Endothelial cell of umbilical vein (primary cell): Measurements from ENCODE around the gene SDK2. TPM values are rescaled to one million over a fixed set of nuclear protein-coding genes. Genes with fewer than 3 reads are reported as not detected.

Experiments used
- BruUV-seq: library from RNA; stranded (reverse); fragments of 400-500 nt; replicated peaks from 2 replicates; lab custom pipeline; 2021; lab: Mats Ljungman, UMichigan
- CTCF ChIA-PET: fragments of 300-600, 350-600 bp; sonication (Branson Sonifier 250); formaldehyde crosslinking; loops from one replicate; lab custom pipeline; 2021; ENCODE audit warnings: antibody characterized with exemption, inconsistent platforms; lab: Charles Lee
- POLR2A ChIA-PET: fragments of 300-600, 350-600 bp; sonication (Branson Sonifier 250); formaldehyde crosslinking; loops from one replicate; lab custom pipeline; 2021; ENCODE audit warnings: antibody characterized with exemption, inconsistent platforms; lab: Charles Lee
- DNase-seq: peaks from one replicate; pipeline ENCODE4 v3.0.0-alpha.2; 2011; ENCODE audit warnings: low read depth, low spot score
- FAIRE-seq: peaks from 2 replicates; lab custom pipeline; 2011; peaks lifted over from hg19 to GRCh38; lab: Jason Lieb, UNC
- H2AFZ ChIP-seq: 2 replicates; pipeline ENCODE4 v1.6.0; 2012; ENCODE audit warnings: low read depth, low read length, control low read depth, inconsistent platforms
- H3K27ac ChIP-seq: 2 replicates; pipeline ENCODE4 v1.5.1; 2011; ENCODE audit warnings: low read depth, mild to moderate bottlenecking, control low read depth, low read length, moderate library complexity; ENCODE audit not compliant: insufficient read depth
- H3K27me3 ChIP-seq, 2 experiments: 2 replicates each; pipeline versions ENCODE4 v1.6.0 to v1.6.1; 2011; ENCODE audit warnings: low read length in 2 of 2, mixed read lengths in 1 of 2; ENCODE audit not compliant: control insufficient read depth in 2 of 2, insufficient read depth in 2 of 2
- H3K36me3 ChIP-seq, 2 experiments: 2 replicates in 1 of 2; 3 replicates in 1 of 2; pipeline ENCODE4 v1.5.1; 2011; ENCODE audit warnings: low read length in 2 of 2, mild to moderate bottlenecking in 1 of 2, moderate library complexity in 1 of 2; ENCODE audit not compliant: control insufficient read depth in 2 of 2, insufficient read depth in 2 of 2; ENCODE audit errors: extremely low read depth in 1 of 2
- H3K4me1 ChIP-seq: 3 replicates; pipeline ENCODE4 v1.5.1; 2011; ENCODE audit warnings: mild to moderate bottlenecking, low read length; ENCODE audit not compliant: control insufficient read depth, insufficient read depth; ENCODE audit errors: extremely low read depth
- H3K4me2 ChIP-seq: 2 replicates; pipeline ENCODE4 v1.6.1; 2011; ENCODE audit warnings: low read length, control low read depth, mixed read lengths; ENCODE audit not compliant: insufficient read depth
- H3K4me3 ChIP-seq, 3 experiments: fragments of 200-600 bp in 1 of 3; sonication (generic), shearing (Covaris generic) in 1 of 3; replicated peaks in 1 of 3; 2 replicates each; pipeline ENCODE4 v1.5.1; 2011 to 2016; ENCODE audit warnings: control low read depth in 3 of 3, low read length in 3 of 3, mild to moderate bottlenecking in 2 of 3, inconsistent platforms in 1 of 3, low read depth in 1 of 3, moderate library complexity in 1 of 3; ENCODE audit not compliant: insufficient read depth in 1 of 3
- H3K79me2 ChIP-seq: 2 replicates; pipeline ENCODE4 v1.6.0; 2012; ENCODE audit warnings: low read length, inconsistent platforms; ENCODE audit not compliant: control insufficient read depth, insufficient read depth
- H3K9ac ChIP-seq: replicated peaks from 2 replicates; pipeline ENCODE3; 2011; ENCODE audit warnings: low read length, control low read depth; ENCODE audit not compliant: insufficient read depth; ENCODE audit errors: extremely low read depth
- H3K9me1 ChIP-seq: replicated peaks from 3 replicates; pipeline ENCODE4 v1.6.0; 2011; ENCODE audit warnings: mild to moderate bottlenecking, low read length; ENCODE audit not compliant: control insufficient read depth, insufficient read depth; ENCODE audit errors: extremely low read depth
- H3K9me3 ChIP-seq: replicated peaks from 2 replicates; pipeline ENCODE4 v1.5.1; 2012; ENCODE audit warnings: low read length, inconsistent platforms; ENCODE audit not compliant: control insufficient read depth, insufficient read depth
- H4K20me1 ChIP-seq: replicated peaks from 2 replicates; pipeline ENCODE3; 2011; ENCODE audit warnings: mild to moderate bottlenecking, low read length; ENCODE audit not compliant: control insufficient read depth, insufficient read depth; ENCODE audit errors: extremely low read depth
- EZH2 ChIP-seq: IDR thresholded peaks from 2 replicates; pipeline ENCODE4 v1.6.1; 2012; ENCODE audit warnings: borderline replicate concordance, low read depth, mild to moderate bottlenecking, moderate library complexity, low read length, inconsistent platforms; ENCODE audit not compliant: severe bottlenecking
- FOS ChIP-seq: IDR thresholded peaks from 2 replicates; pipeline ENCODE4 v1.6.1; 2011; ENCODE audit warnings: mild to moderate bottlenecking, low read length, moderate library complexity, borderline replicate concordance; ENCODE audit not compliant: insufficient read depth
- GATA2 ChIP-seq: IDR thresholded peaks from 2 replicates; pipeline ENCODE4 v1.7.0; 2011; ENCODE audit warnings: low read depth, mild to moderate bottlenecking, moderate library complexity, mixed read lengths, low read length; ENCODE audit not compliant: insufficient read length, insufficient read depth
- JUN ChIP-seq: IDR thresholded peaks from 2 replicates; pipeline ENCODE4 v1.6.1; 2011; ENCODE audit warnings: borderline replicate concordance, low read depth; ENCODE audit not compliant: insufficient read length, insufficient read depth
- MYC ChIP-seq: IDR thresholded peaks from one replicate; pipeline ENCODE4 v1.6.1; 2011; ENCODE audit warnings: mild to moderate bottlenecking, low read depth, low read length
- POLR2A ChIP-seq: IDR thresholded peaks from 2 replicates; pipeline ENCODE4 v1.6.1; 2012; ENCODE audit warnings: low read depth, mild to moderate bottlenecking, control low read depth, low read length
- POLR2AphosphoS5 ChIP-seq: IDR thresholded peaks from 2 replicates; pipeline ENCODE4 v1.6.1; 2012; ENCODE audit warnings: low read depth, mild to moderate bottlenecking, control low read depth, low read length, moderate library complexity; ENCODE audit not compliant: insufficient read depth
- dilution Hi-C: fragments of 300-500 bp; cut with MboI; formaldehyde crosslinking; loops from one replicate; pipeline ENCODE4 v1.15.0; 2019; ENCODE audit warnings: low sequenced_read_pairs; ENCODE audit not compliant: extremely low pct_ligation_motif_present
- intact Hi-C: fragments of 100-400 bp; cut with micrococcal nuclease; formaldehyde crosslinking; loops from one replicate; pipeline ENCODE4 v1.10.0; 2022
- polyA plus RNA-seq, 4 experiments: library from polyadenylated mRNA; depleted of rRNA in 3 of 4; stranded (reverse) in 3 of 4; unstranded in 1 of 4; fragments of >200 nt; gene quantifications; 2 replicates each; pipeline versions ENCODE4 v1.2.1 to v1.2.3, GENCODE V29; 2011 to 2012; ENCODE audit warnings: missing spikeins in 1 of 4
- total RNA-seq: library from RNA; stranded (reverse); gene quantifications from 2 replicates; pipeline ENCODE4 v1.2.3, GENCODE V29; 2021
- TF ChIP-seq, protein P1 (sequence below): IDR thresholded peaks from 2 replicates; pipeline ENCODE4 v1.6.1; 2011; ENCODE audit not compliant: insufficient read depth, insufficient read length
- TF ChIP-seq, protein P2 (sequence below), 2 donors: IDR thresholded peaks; 1 replicate in 1 of 2; 2 replicates in 1 of 2; pipeline ENCODE4 v1.5.1; 2011; ENCODE audit warnings: low read length in 2 of 2, mild to moderate bottlenecking in 2 of 2, moderate library complexity in 2 of 2, control low read depth in 1 of 2, inconsistent platforms in 1 of 2, low read depth in 1 of 2; ENCODE audit not compliant: insufficient read depth in 1 of 2; ENCODE audit errors: extremely low read depth in 1 of 2

Gene SDK2
- total and polyA plus RNA-seq, 2 donors (not counting 3 experiments of a cell fraction or from before 2014, with no cell fraction given), result not detected

DNA sequence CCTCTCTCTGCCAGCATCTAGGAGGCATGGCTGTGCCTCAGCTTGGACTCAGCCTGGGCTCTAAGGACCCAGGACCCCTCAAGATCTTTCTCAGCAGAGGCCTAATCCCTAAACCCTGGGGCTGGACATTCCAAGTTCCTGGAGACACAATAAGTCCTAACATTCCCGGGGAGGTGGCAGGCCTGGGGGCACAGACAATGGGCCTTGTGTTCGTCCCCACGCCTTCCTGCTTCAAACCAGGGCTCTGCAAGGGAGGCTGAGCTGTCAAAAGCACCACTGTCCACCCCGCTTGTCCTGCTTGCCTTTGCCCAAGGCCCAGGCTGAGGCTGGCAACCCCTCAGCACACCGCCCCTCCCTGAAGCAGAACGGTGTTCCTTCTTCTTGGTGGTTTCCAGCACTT is 13.7 kb downstream of the SDK2 start:
- H3K9me1 ChIP-seq, result no peaks in the 10 kb centered on the region
- H3K9ac ChIP-seq, result no peak overlapping the region
- H3K79me2 ChIP-seq, result no peaks in the 10 kb centered on the region
- CTCF ChIA-PET, result no interaction called here
- no peak overlapping the region for H3K4me3 ChIP-seq
- H3K36me3 ChIP-seq, result no peaks in the 10 kb centered on the region
- H3K4me2 ChIP-seq, result no peak overlapping the region
- no peak for DNase-seq
- dilution Hi-C loops, result no loop called here
- no TSS peak for BruUV-seq
- no peaks in the 10 kb centered on the region for H4K20me1 ChIP-seq
- H3K27me3 ChIP-seq, result no peaks in the 10 kb centered on the region
- no peak overlapping the region for H2AFZ ChIP-seq
- intact Hi-C loops, result no loop called here
- TF ChIP-seq POLR2AphosphoS5 (no peak), JUN (no peak), MYC (no peak), POLR2A (no peak), GATA2 (no peak), EZH2 (no peak), FOS (no peak)
- TF ChIP-seq, protein P1, sequence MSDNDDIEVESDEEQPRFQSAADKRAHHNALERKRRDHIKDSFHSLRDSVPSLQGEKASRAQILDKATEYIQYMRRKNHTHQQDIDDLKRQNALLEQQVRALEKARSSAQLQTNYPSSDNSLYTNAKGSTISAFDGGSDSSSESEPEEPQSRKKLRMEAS, result no peak
- TF ChIP-seq, protein P2, sequence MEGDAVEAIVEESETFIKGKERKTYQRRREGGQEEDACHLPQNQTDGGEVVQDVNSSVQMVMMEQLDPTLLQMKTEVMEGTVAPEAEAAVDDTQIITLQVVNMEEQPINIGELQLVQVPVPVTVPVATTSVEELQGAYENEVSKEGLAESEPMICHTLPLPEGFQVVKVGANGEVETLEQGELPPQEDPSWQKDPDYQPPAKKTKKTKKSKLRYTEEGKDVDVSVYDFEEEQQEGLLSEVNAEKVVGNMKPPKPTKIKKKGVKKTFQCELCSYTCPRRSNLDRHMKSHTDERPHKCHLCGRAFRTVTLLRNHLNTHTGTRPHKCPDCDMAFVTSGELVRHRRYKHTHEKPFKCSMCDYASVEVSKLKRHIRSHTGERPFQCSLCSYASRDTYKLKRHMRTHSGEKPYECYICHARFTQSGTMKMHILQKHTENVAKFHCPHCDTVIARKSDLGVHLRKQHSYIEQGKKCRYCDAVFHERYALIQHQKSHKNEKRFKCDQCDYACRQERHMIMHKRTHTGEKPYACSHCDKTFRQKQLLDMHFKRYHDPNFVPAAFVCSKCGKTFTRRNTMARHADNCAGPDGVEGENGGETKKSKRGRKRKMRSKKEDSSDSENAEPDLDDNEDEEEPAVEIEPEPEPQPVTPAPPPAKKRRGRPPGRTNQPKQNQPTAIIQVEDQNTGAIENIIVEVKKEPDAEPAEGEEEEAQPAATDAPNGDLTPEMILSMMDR (IDR thresholded peaks at IDR 0.05; ENCODE audit: extremely low read depth in 1 of 2, insufficient read depth in 1 of 2, low read depth in 1 of 2, low read length in 2 of 2), result no peak
- POLR2A ChIA-PET, result no interaction called here
- no peak overlapping the region for H3K27ac ChIP-seq
- no peak for FAIRE-seq
- H3K4me1 ChIP-seq, result no peaks in the 10 kb centered on the region
- peaks cover 1% of the 10 kb centered on the region for H3K9me3 ChIP-seq
